Trophoblast cell (in vitro differentiated cells and primary cell): Measurements from ENCODE around the gene MLF2.
A peak's percentile ranks its signal among the peaks of the same experiment; 100 is the strongest.

Experiments used
- DNase-seq, 2 donors: peaks; one replicate each; pipeline ENCODE4 v3.0.0-alpha.2; 2016
- H2AFZ ChIP-seq: 2 replicates; pipeline ENCODE4 v1.6.1; 2013; ENCODE audit warnings: low read length, moderate library complexity, mild to moderate bottlenecking; ENCODE audit not compliant: insufficient read depth, poor library complexity
- H2AK5ac ChIP-seq: 2 replicates; pipeline ENCODE4 v1.6.1; 2013; ENCODE audit warnings: mild to moderate bottlenecking, low read length
- H2BK120ac ChIP-seq: 2 replicates; pipeline ENCODE4 v1.6.1; 2013; ENCODE audit warnings: low read length, mild to moderate bottlenecking, moderate library complexity; ENCODE audit not compliant: insufficient read depth, poor library complexity
- H2BK12ac ChIP-seq: 2 replicates; pipeline ENCODE4 v1.6.1; 2013; ENCODE audit warnings: mild to moderate bottlenecking, low read length, moderate library complexity
- H2BK5ac ChIP-seq: 2 replicates; pipeline ENCODE4 v1.6.1; 2013; ENCODE audit warnings: low read length, low read depth, moderate library complexity, mild to moderate bottlenecking; ENCODE audit not compliant: poor library complexity
- H3K14ac ChIP-seq: 2 replicates; pipeline ENCODE4 v1.6.1; 2013; ENCODE audit warnings: mild to moderate bottlenecking, low read length
- H3K18ac ChIP-seq: 2 replicates; pipeline ENCODE4 v1.6.1; 2013; ENCODE audit warnings: mild to moderate bottlenecking, low read length
- H3K23ac ChIP-seq: 2 replicates; pipeline ENCODE4 v1.6.1; 2013; ENCODE audit warnings: low read length
- H3K27ac ChIP-seq: 2 replicates; pipeline ENCODE4 v1.5.1; 2013; ENCODE audit warnings: low read depth, mild to moderate bottlenecking, inconsistent platforms, low read length, moderate library complexity
- H3K27me3 ChIP-seq: 2 replicates; pipeline ENCODE4 v1.6.1; 2013; ENCODE audit warnings: inconsistent platforms, mild to moderate bottlenecking, low read length, moderate library complexity; ENCODE audit not compliant: insufficient read depth
- H3K36me3 ChIP-seq, 2 experiments: 1 replicate in 1 of 2; 2 replicates in 1 of 2; pipeline ENCODE4 v1.6.1; 2013; ENCODE audit warnings: low read length in 2 of 2, mild to moderate bottlenecking in 2 of 2, moderate library complexity in 1 of 2; ENCODE audit not compliant: insufficient read depth in 2 of 2, control insufficient read depth in 1 of 2
- H3K4ac ChIP-seq: 2 replicates; pipeline ENCODE4 v1.6.1; 2013; ENCODE audit warnings: low read depth, mild to moderate bottlenecking, low read length, moderate library complexity
- H3K4me1 ChIP-seq, 2 experiments: 1 replicate in 1 of 2; 2 replicates in 1 of 2; pipeline ENCODE4 v1.6.1; 2013; ENCODE audit warnings: low read length in 2 of 2, mild to moderate bottlenecking in 2 of 2, moderate library complexity in 1 of 2; ENCODE audit not compliant: insufficient read depth in 2 of 2, control insufficient read depth in 1 of 2
- H3K4me2 ChIP-seq: 2 replicates; pipeline ENCODE4 v1.6.1; 2013; ENCODE audit warnings: inconsistent platforms, mild to moderate bottlenecking, low read length, moderate library complexity
- H3K4me3 ChIP-seq: 2 replicates; pipeline ENCODE4 v1.5.1; 2013; ENCODE audit warnings: mild to moderate bottlenecking, low read depth, low read length, inconsistent platforms
- H3K79me1 ChIP-seq: one replicate; pipeline ENCODE4 v1.6.1; 2013; ENCODE audit warnings: low read length
- H3K79me2 ChIP-seq: 2 replicates; pipeline ENCODE4 v1.6.1; 2013; ENCODE audit warnings: low read length, mild to moderate bottlenecking; ENCODE audit not compliant: control insufficient read depth, insufficient read depth, poor library complexity
- H3K9ac ChIP-seq: 2 replicates; pipeline ENCODE4 v1.6.1; 2013; ENCODE audit warnings: mild to moderate bottlenecking, low read length
- H3K9me3 ChIP-seq: 2 replicates; pipeline ENCODE4 v1.6.1; 2013; ENCODE audit warnings: low read depth, mild to moderate bottlenecking, control low read depth, inconsistent platforms, low read length; ENCODE audit not compliant: insufficient read depth
- H4K12ac ChIP-seq: 2 replicates; pipeline ENCODE4 v1.6.1; 2013; ENCODE audit warnings: low read depth, mild to moderate bottlenecking, low read length, moderate library complexity
- H4K8ac ChIP-seq: 2 replicates; pipeline ENCODE4 v1.6.1; 2013; ENCODE audit warnings: low read depth, mild to moderate bottlenecking, low read length, moderate library complexity
- H4K91ac ChIP-seq: one replicate; pipeline ENCODE4 v1.6.1; 2013; ENCODE audit warnings: low read depth, mild to moderate bottlenecking, low read length, moderate library complexity
- WGBS: extraction: QIAGEN DNeasy Blood & Tissue Kit; methylation state at CpG from one replicate; pipeline ENCODE4 v1.1.7; 2013; ENCODE audit warnings: missing lambda C conversion rate; ENCODE audit not compliant: insufficient read length, insufficient coverage; ENCODE audit errors: extremely low coverage; 5-methylcytosine and 5-hydroxymethylcytosine counted together

MLF2 gene

GRCh38 chr12:6765048-6765633 lies 12.2 kb upstream of the MLF2 start:
- Histone ChIP-seq H3K79me1 (peaks cover 30% of the 10 kb centered on the region), H3K79me2 (peaks cover 18% of the 10 kb centered on the region), H3K27ac (peak overlapping the region; percentile 85), H3K14ac (peak overlapping the region; percentile 82), H2BK5ac (peak overlapping the region; percentile 63), H2BK12ac (peak overlapping the region; percentile 58), H3K18ac (peak overlapping the region; percentile 48), H3K4me1 (peaks cover 23 to 32% of the 10 kb centered on the region in 2 experiments), H3K36me3 (peaks cover 10 to 11% of the 10 kb centered on the region in 2 experiments), H4K91ac (peak overlapping the region; percentile 91), H3K9me3 (no peaks in the 10 kb centered on the region), H2BK120ac (peak overlapping the region; percentile 95), H3K23ac (no peak overlapping the region), H2AK5ac (peak overlapping the region; percentile 69), H3K4me2 (peak overlapping the region; percentile 91), H4K8ac (peak overlapping the region; percentile 63), H4K12ac (peak overlapping the region; percentile 39), H3K9ac (no peak overlapping the region), H3K4ac (peak overlapping the region; percentile 29), H3K27me3 (no peaks in the 10 kb centered on the region), H2AFZ (peak overlapping the region; percentile 46), H3K4me3 (no peak overlapping the region)
- WGBS, result no CpG with 5 or more reads among the region's 7 CpGs
- peak in 1 of 2 donors; percentile 22 for DNase-seq

GRCh38 chr12:6764011-6764828 lies 11.3 kb upstream of the MLF2 start:
- peaks cover 30% of the 10 kb centered on the region for H3K79me1 ChIP-seq
- no peak overlapping the region for H2AK5ac ChIP-seq
- no CpG with 5 or more reads among the region's 16 CpGs for WGBS
- H3K14ac ChIP-seq, result no peak overlapping the region
- H3K4me2 ChIP-seq, result peak overlapping the region; percentile 17
- H2BK12ac ChIP-seq, result peak overlapping the region; percentile 78
- H3K9me3 ChIP-seq, result no peaks in the 10 kb centered on the region
- H3K27ac ChIP-seq, result peak overlapping the region; percentile 63
- H4K8ac ChIP-seq, result peak overlapping the region; percentile 59
- peaks cover under 1 to 2% of the 10 kb centered on the region in 2 experiments for H3K36me3 ChIP-seq
- peaks cover 23 to 32% of the 10 kb centered on the region in 2 experiments for H3K4me1 ChIP-seq
- H3K23ac ChIP-seq, result no peak overlapping the region
- peak overlapping the region; percentile 91 for H4K91ac ChIP-seq
- H3K79me2 ChIP-seq, result peaks cover 18% of the 10 kb centered on the region
- H2BK5ac ChIP-seq, result peak overlapping the region; percentile 24
- peak; percentile 73 to 79 for DNase-seq
- H3K27me3 ChIP-seq, result no peaks in the 10 kb centered on the region
- no peak overlapping the region for H3K9ac ChIP-seq
- H3K4ac ChIP-seq, result peak overlapping the region; percentile 5
- peak overlapping the region; percentile 22 for H4K12ac ChIP-seq
- H2BK120ac ChIP-seq, result peak overlapping the region; percentile 48
- H2AFZ ChIP-seq, result no peak overlapping the region
- no peak overlapping the region for H3K18ac ChIP-seq
- no peak overlapping the region for H3K4me3 ChIP-seq

GRCh38 chr12:6763380-6763779 lies 10.4 kb upstream of the MLF2 start:
- peak overlapping the region; percentile 24 for H2BK5ac ChIP-seq
- WGBS, result no CpG with 5 or more reads among the region's 4 CpGs
- peaks cover 18% of the 10 kb centered on the region for H3K79me2 ChIP-seq

GRCh38 chr12:6759741-6760140 lies 6.8 kb upstream of the MLF2 start:
- no CpG with 5 or more reads among the region's 5 CpGs for WGBS
- H3K36me3 ChIP-seq, result no peaks in the 10 kb centered on the region

More at GRCh38 chr12:6763380-6763779, 10.4 kb upstream of the MLF2 start:
- H3K4me2 ChIP-seq, result peak overlapping the region; percentile 17
- DNase-seq, result no peak
- H3K27ac ChIP-seq, result peak overlapping the region; percentile 63
- H4K12ac ChIP-seq, result peak overlapping the region; percentile 22
- peak overlapping the region; percentile 91 for H4K91ac ChIP-seq
- H3K4ac ChIP-seq, result peak overlapping the region; percentile 5
- no peak overlapping the region for H3K23ac ChIP-seq
- H3K36me3 ChIP-seq, result no peaks in the 10 kb centered on the region
- H2BK12ac ChIP-seq, result peak overlapping the region; percentile 78
- peaks cover 30% of the 10 kb centered on the region for H3K79me1 ChIP-seq
- H4K8ac ChIP-seq, result peak overlapping the region; percentile 59
- H3K9ac ChIP-seq, result no peak overlapping the region
- H3K4me1 ChIP-seq, result peaks cover 18 to 27% of the 10 kb centered on the region in 2 experiments
- H2AK5ac ChIP-seq, result peak overlapping the region; percentile 38
- H2AFZ ChIP-seq, result no peak overlapping the region
- no peaks in the 10 kb centered on the region for H3K9me3 ChIP-seq
- no peak overlapping the region for H3K4me3 ChIP-seq
- H3K14ac ChIP-seq, result peak overlapping the region; percentile 78
- H2BK120ac ChIP-seq, result peak overlapping the region; percentile 22
- H3K27me3 ChIP-seq, result no peaks in the 10 kb centered on the region
- H3K18ac ChIP-seq, result peak overlapping the region; percentile 53

More at GRCh38 chr12:6759741-6760140, 6.8 kb upstream of the MLF2 start:
- no peak overlapping the region for H2AK5ac ChIP-seq
- H3K79me2 ChIP-seq, result no peaks in the 10 kb centered on the region
- DNase-seq, result no peak
- H3K4me3 ChIP-seq, result no peak overlapping the region
- no peaks in the 10 kb centered on the region for H3K27me3 ChIP-seq
- peaks cover 11% of the 10 kb centered on the region for H3K79me1 ChIP-seq
- no peaks in the 10 kb centered on the region for H3K9me3 ChIP-seq
- H3K4me2 ChIP-seq, result no peak overlapping the region
- no peak overlapping the region for H2AFZ ChIP-seq
- no peak overlapping the region for H3K9ac ChIP-seq
- H2BK12ac ChIP-seq, result peak overlapping the region; percentile 13
- no peak overlapping the region for H2BK5ac ChIP-seq
- H3K4ac ChIP-seq, result no peak overlapping the region
- no peak overlapping the region for H3K18ac ChIP-seq
- no peak overlapping the region for H4K91ac ChIP-seq
- H3K27ac ChIP-seq, result no peak overlapping the region
- H3K4me1 ChIP-seq, result peaks cover 3 to 8% of the 10 kb centered on the region in 2 experiments
- no peak overlapping the region for H3K14ac ChIP-seq
- H4K12ac ChIP-seq, result no peak overlapping the region
- no peak overlapping the region for H3K23ac ChIP-seq
- no peak overlapping the region for H2BK120ac ChIP-seq
- no peak overlapping the region for H4K8ac ChIP-seq
